HG02840 (cell line): ENCODE data around the gene TMEM140.

Experiments
- ATAC-seq: cut with Tn5 transposase; IDR thresholded peaks from one replicate; pipeline ENCODE4 v1.9.1; 2021; ENCODE audit warnings: mild to moderate bottlenecking, moderate library complexity, moderate number of reproducible peaks; ENCODE audit not compliant: unreplicated experiment, low FRiP score

TMEM140 gene

DNA sequence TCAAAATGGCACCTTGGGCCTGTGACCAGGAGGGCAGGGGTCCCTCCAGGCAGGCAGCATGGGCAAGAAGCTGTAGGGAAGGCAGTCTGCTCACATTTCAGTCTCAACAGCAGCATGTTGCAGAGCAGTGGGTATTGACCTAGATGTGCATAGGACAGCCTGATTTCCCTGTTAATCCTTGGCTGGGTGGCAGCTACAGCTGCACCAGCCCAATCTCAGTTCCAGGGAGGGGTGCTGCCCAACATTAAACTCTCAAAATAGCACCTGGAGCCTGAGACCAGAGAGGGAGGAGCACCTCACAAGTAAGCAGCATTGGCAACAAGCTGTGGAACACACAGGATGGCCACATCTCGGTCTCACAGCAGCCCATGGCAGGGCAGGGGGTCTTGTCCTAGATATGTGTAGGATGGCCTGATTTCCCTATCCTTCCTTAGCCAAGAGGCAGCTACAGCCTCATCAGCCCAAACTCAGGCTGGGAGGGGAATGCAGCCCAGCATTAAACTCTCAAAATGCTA is 10.3 kb downstream of the TMEM140 start:
- ATAC-seq = no peak

DNA sequence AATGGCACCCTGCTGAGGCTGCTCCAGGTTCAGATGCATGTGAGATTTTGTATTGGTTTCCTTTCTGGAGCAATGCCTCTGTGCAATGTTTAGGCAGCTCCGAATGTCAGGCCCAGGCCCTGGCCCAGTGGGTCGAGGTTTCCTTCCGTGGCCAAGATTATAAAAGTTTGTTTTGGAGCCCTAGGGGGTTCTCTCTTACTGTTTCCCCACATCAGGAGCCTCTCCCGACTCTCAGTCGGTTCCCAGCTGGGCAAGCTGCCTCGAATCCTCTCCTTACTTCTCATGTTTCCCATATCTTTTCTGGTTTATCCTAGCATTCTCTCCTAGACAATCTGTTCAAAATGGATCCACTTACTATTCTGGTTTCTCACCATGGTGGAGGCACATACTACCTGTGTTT is 11.0 kb downstream of the TMEM140 start:
- no peak for ATAC-seq

DNA sequence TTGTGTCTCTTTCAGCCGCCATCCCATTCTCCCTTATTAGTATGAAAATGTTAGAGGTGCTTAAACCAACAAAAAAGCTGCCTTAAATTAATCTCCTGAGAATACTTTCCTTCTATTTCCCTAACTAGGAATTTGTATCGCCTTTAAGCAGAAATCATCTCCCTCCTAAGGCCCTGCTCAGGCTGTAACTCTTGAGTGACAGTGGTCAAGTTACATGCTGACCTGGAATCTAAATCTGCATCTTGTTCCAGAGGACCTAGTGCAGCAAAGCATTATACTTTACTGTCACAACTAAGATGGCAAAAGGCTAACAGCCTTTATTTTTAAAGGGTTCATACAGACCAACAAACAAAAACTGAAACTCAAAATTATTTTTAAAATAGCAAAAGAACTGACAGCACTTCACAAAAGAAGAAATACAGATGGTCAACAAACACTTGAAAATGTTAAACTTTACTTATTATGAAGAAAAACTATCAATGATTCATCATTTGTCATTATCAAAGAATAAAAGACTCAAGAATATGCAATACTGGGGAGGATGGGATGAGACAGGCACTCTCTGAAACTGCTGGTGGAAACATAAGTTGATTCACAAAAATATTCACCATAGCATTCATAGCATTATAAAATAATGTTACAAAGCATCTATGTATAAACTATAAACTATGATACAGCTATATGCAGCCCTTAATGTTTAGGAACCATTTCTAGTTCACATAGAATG is 11.7 kb downstream of the TMEM140 start:
- no peak for ATAC-seq

DNA sequence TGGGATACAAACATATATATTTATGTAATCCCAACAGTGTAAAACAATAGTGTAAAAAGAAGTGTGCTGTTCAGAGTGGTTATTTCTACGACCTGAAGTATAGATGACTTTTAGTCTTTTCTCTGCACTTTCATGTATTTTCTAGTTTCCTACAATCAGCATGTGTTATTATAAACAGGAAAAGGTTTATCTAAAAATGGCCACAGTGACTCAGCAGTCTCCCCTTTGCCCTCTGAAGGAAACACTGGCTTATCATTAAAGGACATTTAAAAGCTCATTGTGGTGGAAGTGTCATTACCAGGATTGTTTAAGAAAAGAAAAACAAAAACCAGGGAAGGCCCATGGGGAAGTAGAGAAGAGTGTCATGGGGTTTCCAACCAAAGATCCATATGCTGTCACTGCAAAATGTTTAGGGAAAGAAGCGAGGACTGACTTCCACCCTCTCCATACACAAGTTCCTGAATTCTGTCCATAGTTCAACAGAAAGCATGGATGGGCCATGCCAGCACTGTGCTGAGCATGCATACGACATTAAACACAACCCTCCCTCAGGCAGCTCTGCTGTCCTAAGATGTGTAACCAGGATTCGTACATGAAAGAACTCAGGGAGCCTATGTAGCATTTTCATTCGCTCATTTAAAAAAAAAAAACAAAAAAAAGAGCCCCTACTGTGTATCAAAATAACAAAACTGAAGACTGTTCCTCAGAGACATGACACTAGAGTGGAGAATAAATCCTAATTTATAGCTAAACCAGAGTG is 12.4 kb downstream of the TMEM140 start:
- peak; percentile 58 for ATAC-seq

DNA sequence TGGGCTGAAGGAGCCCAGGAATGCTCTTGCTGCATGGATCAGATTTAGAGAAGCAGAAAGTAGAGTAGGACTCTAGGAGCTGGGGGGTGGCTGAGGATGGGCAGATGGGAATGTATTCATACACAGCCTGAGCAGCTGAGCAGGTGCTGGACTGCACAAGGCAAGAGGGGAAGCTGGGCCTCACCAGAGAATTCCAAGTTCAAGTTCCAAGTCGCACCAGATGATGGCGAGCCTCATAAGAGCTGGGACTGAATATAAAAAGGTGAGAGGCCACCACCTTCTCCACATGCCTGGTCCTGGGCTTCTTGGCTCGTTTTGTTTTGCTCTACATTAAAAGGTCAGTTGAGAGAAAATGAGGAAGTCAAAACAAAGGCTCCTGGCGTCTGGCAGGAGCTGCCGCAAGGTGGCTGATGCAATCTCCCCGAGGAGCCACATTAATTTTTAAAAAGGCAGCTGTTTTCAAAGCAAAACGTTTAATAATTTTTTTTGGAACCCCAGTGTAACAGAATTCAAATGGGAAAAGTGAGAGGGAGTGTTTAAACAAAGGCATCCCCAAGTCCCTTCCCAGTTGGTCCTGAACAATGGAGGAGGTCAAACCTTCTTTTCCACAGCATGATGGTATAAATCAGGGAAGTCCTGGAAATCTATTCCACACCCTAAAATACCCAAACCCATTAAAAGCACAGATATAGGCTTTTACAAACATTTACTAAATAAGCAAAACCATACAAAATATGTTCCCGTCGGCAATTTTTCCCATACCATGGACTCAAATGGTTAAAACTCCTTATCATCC is 13.2 kb downstream of the TMEM140 start:
- no peak for ATAC-seq

DNA sequence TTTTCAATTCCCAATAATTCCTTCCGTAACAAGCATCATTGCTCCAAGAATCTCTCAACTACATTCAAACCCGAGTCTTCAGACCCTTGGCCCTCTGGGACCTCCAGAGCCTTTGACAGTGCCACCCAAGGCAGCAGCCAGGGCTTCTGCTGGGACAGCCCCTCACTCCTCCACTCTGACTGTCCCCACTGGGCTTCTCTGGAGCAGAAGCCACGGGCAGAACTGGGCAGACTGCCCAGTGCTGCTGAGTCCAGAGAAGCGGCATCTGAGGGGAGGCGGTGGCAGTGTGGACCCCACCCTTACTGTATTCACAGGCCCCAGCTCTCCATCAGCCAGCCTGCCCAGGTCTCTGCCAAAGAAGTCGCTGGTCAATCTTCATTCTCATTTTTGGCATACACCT is 13.8 kb downstream of the TMEM140 start:
- no peak for ATAC-seq

DNA sequence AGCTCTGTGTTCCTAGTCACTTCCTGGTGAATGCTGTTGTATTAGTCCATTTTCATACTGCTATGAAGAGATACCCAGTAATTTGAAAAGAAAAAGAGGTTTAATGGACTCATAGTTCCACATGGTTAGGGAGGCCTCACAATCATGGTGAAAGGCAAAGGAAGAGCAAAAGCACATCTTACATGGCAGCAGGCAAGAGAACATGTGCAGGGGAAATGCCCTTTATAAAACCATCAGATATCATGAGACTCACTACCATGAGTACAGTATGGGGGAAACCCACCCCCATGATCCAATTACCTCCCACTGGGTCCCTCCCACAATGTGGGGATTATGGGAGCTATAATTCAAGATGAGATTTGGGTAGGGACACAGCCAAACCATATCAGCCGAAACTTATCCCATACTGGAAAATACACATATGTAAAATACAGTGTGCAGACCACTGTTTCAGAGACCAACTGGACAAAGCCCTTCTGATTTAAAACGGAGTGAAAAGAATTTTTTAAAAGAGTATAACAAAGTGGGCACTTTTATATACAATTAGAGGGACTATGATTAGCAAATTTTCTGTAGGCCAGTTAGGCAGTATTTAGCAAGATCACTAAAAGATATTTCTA is 14.6 kb downstream of the TMEM140 start:
- no peak for ATAC-seq

DNA sequence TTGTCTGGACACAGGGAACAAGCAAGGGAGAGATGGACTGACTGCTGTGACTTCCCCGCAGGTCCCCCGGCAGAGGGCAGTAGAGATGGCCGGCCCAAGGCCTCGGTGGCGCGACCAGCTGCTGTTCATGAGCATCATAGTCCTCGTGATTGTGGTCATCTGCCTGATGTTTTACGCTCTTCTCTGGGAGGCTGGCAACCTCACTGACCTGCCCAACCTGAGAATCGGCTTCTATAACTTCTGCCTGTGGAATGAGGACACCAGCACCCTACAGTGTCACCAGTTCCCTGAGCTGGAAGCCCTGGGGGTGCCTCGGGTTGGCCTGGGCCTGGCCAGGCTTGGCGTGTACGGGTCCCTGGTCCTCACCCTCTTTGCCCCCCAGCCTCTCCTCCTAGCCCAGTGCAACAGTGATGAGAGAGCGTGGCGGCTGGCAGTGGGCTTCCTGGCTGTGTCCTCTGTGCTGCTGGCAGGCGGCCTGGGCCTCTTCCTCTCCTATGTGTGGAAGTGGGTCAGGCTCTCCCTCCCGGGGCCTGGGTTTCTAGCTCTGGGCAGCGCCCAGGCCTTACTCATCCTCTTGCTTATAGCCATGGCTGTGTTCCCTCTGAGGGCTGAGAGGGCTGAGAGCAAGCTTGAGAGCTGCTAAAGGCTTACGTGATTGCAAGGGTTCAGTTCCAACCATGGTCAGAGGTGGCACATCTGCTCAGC is 16.6 kb downstream of the TMEM140 start:
- no peak for ATAC-seq

DNA sequence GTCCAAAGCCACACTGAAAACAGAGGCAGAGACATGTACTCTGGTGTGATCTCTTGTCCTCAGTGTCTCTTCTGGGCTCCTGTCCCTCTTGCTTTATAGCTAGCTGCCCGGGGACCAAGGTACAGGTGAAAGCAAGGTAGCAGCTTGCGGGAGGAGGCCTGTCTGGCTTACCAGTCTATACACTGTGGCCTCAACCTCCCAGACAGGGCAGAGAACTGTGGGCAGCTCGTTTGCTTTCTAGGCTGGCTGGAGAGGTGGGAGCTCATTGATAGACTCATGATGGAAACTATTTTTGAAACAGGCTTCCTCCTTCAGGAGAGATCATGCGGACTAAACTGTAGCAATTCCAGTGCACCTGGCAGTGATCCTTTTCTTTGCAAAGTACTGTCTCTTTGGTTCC is 18.0 kb downstream of the TMEM140 start:
- ATAC-seq = no peak

DNA sequence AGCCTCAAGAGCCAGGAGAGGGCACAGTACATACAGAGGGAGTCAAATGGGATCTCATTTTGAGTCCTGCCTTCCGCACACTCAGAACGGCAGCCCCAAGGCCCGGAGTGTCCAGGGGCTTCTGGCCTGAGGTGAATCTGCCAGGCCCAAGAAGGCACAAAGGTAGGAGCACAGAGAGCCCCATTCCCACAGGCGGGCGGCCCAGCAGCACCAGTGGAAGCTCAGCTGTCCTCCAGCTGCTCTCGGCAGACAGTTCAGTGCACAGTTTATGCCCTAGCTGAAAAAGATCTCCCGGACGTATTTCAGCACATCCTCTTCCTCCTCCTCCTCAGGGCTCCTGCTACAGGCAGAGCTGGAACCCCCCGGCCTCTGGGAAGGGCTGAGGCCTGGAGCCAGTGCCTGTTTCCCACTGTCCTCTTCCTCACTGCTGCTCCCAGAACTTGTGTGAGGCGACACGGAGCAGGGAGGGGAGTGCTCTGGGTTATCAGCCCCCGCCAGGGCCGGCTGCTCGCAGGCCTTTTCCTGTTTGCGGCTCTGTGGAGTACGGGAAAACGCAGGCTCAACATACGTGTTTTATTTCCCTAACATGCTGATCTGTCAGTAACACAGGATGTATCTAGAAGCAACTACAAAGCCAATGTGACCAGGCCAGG is 18.6 kb downstream of the TMEM140 start:
- no peak for ATAC-seq

DNA sequence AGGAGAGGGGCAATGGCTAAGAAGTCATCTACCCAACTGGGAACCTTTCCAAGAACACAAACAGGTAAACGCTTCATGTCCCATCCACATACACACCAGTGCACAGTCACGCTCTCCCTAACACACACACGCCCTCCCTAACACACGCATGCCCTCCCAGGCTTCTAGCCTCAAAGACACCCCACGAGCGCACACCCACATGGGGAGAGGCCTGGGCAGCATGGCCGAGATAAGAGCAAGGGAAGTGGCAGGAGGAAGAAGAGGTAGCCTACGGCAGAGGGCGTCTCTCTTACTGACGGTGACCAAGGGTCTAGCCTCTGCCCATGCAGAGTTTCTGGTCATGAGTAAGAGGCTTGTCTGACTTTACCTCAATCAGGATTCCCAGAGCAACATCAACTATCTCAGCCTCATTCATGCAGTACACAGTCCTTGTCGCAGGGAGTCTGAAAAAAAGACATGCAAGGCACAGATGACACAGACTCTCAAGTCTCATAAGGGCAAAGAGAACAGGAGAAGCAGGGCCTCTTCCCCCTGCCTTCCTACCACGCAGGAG is 19.6 kb downstream of the TMEM140 start:
- ATAC-seq = no peak

DNA sequence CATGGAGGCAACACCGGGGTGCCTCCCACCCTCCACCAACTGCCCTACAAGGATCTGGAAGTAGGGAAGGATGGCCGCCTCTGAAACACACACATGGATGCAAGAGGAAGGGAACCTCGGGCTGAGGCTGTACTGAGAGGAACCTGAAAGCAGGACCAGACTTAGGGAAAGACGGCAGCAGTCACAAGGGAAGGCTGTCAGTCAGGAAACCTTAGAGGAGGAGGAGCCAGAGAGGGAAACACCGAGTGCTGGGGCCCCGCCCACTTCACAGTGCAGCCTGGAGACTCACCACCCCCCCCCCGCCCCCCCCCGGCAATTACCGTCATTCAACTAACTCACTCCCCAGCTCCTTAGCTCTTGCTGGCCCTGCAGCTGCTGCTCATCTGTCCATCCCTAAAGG is 20.1 kb downstream of the TMEM140 start:
- no peak for ATAC-seq

DNA sequence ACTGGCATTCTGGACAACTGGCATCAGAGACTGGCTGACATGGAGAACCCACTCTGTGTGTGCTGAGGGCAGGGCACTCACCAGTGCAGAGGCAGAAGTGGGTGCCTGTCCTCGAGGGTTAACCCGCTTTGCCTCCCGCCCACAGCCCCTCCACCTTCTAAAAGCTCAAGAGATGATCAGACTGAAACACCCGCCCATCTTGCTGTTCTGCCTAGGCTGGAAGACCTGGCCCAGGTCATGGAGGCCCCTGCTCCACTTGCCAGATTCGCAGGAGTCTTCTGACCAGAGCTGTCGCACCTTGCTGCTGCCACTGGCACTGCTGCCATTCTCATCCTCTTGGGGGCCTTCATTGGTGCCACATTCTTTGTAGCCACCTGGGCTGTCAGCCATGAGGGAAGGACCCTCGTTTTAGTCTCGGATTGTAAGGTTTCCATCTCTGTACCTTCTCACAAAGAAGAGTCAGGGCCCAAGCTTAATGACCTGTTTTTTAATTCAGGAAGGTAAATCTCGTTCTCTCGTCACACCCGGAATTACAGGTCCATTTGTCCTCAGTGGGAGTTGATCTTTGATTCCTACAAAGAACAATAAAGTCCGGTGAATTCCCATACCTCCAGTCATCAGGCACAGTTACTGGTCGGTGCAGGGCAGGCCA is 20.7 kb downstream of the TMEM140 start:
- ATAC-seq = no peak

DNA sequence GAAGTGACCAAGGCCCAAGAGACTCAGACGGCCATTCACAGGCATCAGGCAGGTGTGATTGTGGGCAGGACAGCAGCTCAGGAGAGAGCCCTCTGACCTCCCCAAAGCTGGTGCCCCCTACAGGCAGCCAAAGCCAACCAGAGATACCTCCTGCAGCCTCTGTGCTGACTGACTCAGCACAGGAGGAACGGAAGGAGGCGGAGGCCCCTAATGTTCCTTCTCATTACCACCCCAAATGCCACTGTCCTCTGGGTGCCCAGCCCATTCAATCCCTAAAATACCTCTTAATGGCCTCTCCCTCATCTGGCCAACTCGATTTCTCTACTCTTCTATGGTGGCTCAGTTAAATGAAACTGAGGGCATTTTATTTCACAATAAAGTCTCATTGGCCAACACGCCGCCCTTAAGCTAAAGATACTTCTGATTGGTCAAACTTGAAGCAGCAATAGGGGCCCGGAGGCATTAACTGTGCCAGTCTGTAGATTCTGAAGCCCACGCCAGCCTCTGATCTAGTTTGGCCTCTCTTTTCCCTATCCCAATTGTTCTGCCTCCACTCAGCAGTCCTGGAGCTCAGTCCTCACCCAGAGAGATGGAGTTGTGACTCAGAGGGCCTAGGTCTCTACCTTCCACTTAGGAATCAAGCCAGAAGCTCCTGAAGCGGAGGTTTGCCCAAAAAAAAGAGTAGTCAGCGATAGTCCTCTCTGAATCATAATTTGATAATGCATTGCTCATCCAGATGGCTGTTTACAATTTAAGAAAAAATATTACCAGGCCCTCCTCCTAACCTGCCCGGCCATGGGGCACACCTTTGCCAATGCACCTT is 21.5 kb downstream of the TMEM140 start:
- no peak for ATAC-seq

DNA sequence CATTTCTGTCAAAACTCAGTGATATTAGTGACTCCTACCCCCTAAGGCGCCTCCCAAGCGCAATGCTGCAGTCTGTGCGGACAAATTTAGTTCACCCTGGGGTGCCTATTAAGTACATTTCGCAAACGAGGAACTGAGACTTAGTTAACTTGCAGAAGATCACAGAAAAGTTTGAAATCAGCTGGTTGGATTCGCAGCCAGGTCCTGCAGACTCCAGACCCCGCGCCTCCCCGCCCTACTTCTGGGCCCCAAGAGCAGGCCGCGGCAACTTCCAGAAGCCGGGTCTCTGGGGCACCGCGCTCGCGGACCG is 22.0 kb downstream of the TMEM140 start:
- ATAC-seq = peak; percentile 17

DNA sequence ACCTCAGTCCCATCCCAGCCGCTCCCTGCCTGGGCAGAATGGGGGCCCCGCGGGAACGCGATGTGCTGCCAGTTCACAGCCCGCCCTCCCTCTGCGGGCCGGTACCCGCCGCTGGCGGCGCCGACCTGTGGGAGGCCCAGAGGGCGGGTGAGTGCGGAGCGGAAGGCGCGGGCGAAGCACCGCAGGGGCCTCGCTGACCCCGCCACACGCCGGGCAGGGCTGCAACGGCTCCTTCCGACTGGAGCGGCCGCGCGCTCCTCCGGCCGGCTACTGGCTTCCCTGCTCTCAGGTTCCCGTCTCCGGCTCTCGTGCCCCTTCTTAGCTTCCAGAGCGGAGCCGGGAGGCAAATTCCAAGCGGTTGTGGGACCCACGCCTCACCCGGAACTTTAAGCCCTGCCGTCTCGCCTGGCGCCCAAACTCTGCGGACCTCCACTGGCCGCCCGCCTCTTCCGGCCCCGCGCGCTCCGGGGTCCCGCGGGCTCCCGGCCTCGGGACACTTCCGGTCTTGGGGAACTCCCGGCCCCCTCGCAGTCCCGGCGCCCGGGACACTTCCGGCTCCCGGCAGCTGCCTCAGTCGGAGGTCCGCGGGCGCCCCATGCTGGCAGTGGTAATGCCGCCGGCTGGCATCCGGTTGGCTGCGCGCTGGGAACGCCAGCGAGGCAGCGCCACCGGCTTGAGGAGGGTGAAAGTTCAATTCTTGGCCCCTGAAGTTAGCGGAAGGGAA is 22.6 kb downstream of the TMEM140 start, which contains the start of gene CYREN:
CYREN (minus strand) TSS at position 434 of the 724 bp plus-strand sequence. CDS start 1,785 bp downstream, outside the sequence.
- peak; percentile 67 for ATAC-seq

DNA sequence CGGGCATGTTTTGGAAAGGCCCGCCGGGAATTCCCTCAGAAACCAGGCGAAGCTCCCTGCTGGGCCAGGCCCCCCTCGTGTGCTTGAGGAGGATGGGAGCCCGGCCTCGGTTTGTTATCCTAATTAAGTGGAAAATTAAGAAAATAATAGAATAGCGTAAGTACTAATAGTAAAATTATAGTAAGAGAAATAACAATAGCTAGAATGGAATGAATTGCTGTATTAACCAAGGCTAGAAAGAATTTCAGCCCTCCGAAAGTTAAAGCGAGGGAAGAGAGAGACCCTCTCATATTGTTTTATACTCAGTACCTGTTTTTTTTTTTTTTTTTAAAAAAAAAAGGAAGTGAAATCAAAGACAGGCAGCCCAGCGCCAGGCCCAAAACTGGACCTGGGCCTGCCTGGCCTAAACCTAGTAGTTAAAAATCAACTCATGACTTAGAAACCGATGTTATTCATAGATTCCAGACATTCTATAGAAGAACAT is 23.2 kb downstream of the TMEM140 start:
- peak; percentile 39 for ATAC-seq
